PC-3 (cell line): Measurements from ENCODE around the gene JAK3.

Experiments
- CTCF ChIP-seq: fragments of 300-600 bp; sonication (generic); conservative IDR thresholded peaks from 2 replicates; pipeline ENCODE4 v1.5.1; 2017; ENCODE audit warnings: antibody characterized with exemption, low read depth, mild to moderate bottlenecking, low read length
- EZH2 ChIP-seq: fragments of 300-600 bp; sonication (generic); IDR thresholded peaks from one replicate; pipeline ENCODE4 v1.6.1; 2017; ENCODE audit warnings: antibody characterized with exemption, mild to moderate bottlenecking, low read length; ENCODE audit not compliant: unreplicated experiment

- no peak for TF ChIP-seq CTCF
- TF ChIP-seq EZH2 = no peak
Measured at GRCh38 chr19:17795495-17795856, 52.3 kb downstream of the JAK3 start.
